ENCODE data around the gene OR10H2.

DNA sequence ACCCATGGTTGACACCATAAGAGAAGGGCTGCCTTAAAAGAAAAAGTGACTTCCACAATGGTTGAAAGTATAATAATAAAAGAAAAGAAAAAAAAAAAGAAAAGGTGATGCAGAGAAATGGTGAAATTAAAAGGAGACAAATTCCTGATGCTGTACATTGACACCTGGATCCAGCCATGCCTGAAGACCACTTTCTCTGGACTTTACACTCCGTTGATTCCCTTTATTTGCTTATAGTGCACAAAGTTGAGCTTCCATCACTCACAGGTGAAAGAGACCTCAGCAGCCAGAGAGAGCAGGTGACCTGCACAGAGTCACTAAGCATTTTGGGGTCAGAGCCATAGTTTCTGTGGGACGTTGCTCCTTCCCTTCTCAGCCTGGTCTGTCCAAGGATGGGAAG lies 47.4 kb downstream of the OR10H2 start:
- TF ChIP-seq, protein P1, sequence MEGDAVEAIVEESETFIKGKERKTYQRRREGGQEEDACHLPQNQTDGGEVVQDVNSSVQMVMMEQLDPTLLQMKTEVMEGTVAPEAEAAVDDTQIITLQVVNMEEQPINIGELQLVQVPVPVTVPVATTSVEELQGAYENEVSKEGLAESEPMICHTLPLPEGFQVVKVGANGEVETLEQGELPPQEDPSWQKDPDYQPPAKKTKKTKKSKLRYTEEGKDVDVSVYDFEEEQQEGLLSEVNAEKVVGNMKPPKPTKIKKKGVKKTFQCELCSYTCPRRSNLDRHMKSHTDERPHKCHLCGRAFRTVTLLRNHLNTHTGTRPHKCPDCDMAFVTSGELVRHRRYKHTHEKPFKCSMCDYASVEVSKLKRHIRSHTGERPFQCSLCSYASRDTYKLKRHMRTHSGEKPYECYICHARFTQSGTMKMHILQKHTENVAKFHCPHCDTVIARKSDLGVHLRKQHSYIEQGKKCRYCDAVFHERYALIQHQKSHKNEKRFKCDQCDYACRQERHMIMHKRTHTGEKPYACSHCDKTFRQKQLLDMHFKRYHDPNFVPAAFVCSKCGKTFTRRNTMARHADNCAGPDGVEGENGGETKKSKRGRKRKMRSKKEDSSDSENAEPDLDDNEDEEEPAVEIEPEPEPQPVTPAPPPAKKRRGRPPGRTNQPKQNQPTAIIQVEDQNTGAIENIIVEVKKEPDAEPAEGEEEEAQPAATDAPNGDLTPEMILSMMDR (IDR thresholded peaks at IDR 0.05), result no peak
- TF ChIP-seq POLR2AphosphoS5 (IDR thresholded peaks at IDR 0.05), result no peak
- no peak for TF ChIP-seq POLR2A (IDR thresholded peaks at IDR 0.05)
